Spleen (tissue), 11 donors: ENCODE measurements around the gene CTNS. TPM values are rescaled to one million over a fixed set of nuclear protein-coding genes. Genes with fewer than 3 reads are reported as not detected.
A peak's percentile ranks its signal among the peaks of the same experiment; 100 is the strongest.

ENCODE experiments used
- DNase-seq: peaks from one replicate; pipeline ENCODE4 v3.0.0-alpha.2; 2020
- H3K27ac ChIP-seq, 8 donors: fragments of 200-600 bp; sonication (generic) in 7 of 8; 1 replicate in 4 of 8; 2 replicates in 4 of 8; pipeline versions ENCODE4 v1.5.0 to v1.8.0; 2016 to 2021; ENCODE audit warnings: inconsistent platforms in 4 of 8, mild to moderate bottlenecking in 4 of 8, moderate library complexity in 1 of 8
- H3K27me3 ChIP-seq, 7 donors: fragments of 200-600 bp; sonication (generic) in 6 of 7; replicated peaks in 1 of 7; 1 replicate in 4 of 7; 2 replicates in 3 of 7; pipeline versions ENCODE4 v1.5.0 to v1.8.0; 2016 to 2021; ENCODE audit warnings: inconsistent platforms in 3 of 7, mild to moderate bottlenecking in 1 of 7
- H3K36me3 ChIP-seq, 6 donors: fragments of 200-600 bp; sonication (generic) in 5 of 6; 1 replicate in 4 of 6; 2 replicates in 2 of 6; pipeline versions ENCODE4 v1.5.0 to v1.8.0; 2016 to 2021; ENCODE audit warnings: inconsistent platforms in 2 of 6
- H3K4me1 ChIP-seq, 6 donors: fragments of 200-600 bp; sonication (generic) in 5 of 6; 1 replicate in 3 of 6; 2 replicates in 3 of 6; pipeline versions ENCODE4 v1.5.0 to v1.8.0; 2016 to 2021; ENCODE audit warnings: inconsistent platforms in 3 of 6
- H3K4me3 ChIP-seq, 8 donors: fragments of 200-600 bp; sonication (generic) in 7 of 8; 1 replicate in 4 of 8; 2 replicates in 4 of 8; pipeline versions ENCODE4 v1.5.0 to v1.8.0; 2016 to 2021; ENCODE audit warnings: inconsistent platforms in 4 of 8, mild to moderate bottlenecking in 4 of 8, moderate library complexity in 2 of 8
- H3K9me3 ChIP-seq, 8 donors: fragments of 200-600 bp; sonication (generic) in 7 of 8; 1 replicate in 4 of 8; 2 replicates in 4 of 8; pipeline versions ENCODE4 v1.5.0 to v1.8.0; 2016 to 2021; ENCODE audit warnings: inconsistent platforms in 4 of 8
- POLR2A ChIP-seq, 3 donors: fragments of 450-650 bp; IDR thresholded peaks; one replicate each; pipeline ENCODE4 v1.5.1; 2017; ENCODE audit warnings: antibody characterized with exemption in 3 of 3, mild to moderate bottlenecking in 1 of 3
- POLR2AphosphoS5 ChIP-seq, 3 donors: sonication (generic); formaldehyde crosslinking; IDR thresholded peaks; one replicate each; pipeline ENCODE4 v1.5.1; 2017; ENCODE audit warnings: antibody characterized with exemption in 3 of 3
- WGBS, 5 donors: extraction: QIAGEN DNeasy Blood & Tissue Kit in 3 of 5; methylation state at CpG; one replicate each; pipeline versions ENCODE4 v1.1.5 to v1.1.7; 2013 to 2018; 5-methylcytosine and 5-hydroxymethylcytosine counted together
- intact Hi-C: fragments of 100-400 bp; cut with DNase I; formaldehyde crosslinking; loops from one replicate; pipeline ENCODE4 v1.15.0; 2023; ENCODE audit warnings: low total_unique reads
- polyA plus RNA-seq, 3 donors: library from polyadenylated mRNA; stranded (reverse); fragments of 200-250 nt; gene quantifications; one replicate each; pipeline ENCODE4 v1.2.1, GENCODE V29; 2013
- total RNA-seq, 7 donors: library from RNA; depleted of rRNA in 3 of 7; stranded (reverse); fragments of >200 nt in 3 of 7; fragmentation: NEBNext Ultra II Directional in 4 of 7; extraction: Animal tissue kit (Norgen Biotek cat#: 25700) in 4 of 7; gene quantifications; one replicate each; pipeline versions ENCODE4 v1.1.0 to v1.2.1, GENCODE V29; 2016 to 2021
- TF ChIP-seq, protein P1 (sequence below), 11 experiments: fragments of 200-600 bp in 7 of 11; fragments of 450-650 bp in 4 of 11; sonication (generic) in 4 of 11; IDR thresholded peaks in 8 of 11; conservative IDR thresholded peaks in 3 of 11; 1 replicate in 7 of 11; 2 replicates in 4 of 11; pipeline versions ENCODE4 v1.4.0 to v1.8.0; 2016 to 2021; ENCODE audit warnings: antibody characterized with exemption in 11 of 11, inconsistent platforms in 4 of 11, mild to moderate bottlenecking in 1 of 11
- donor health status: healthy with polysubstance abuse.
- donor health status: DM: no; HTN: no; CAD: no; lungs with moderate emphysema.
- donor health status: DM: no; HTN: no; CAD: no.
- donor health status: Bipolar disorder and iron deficiency.
- donor health status: healthy.
- donor health status: DM: no; HTN: no; CAD: no.
- donor health status: DM: yes; HTN: yes; CAD: no.

The CTNS gene
- total and polyA plus RNA-seq, 10 donors: 5.7 to 42.5 (median 14.0) TPM

DNA sequence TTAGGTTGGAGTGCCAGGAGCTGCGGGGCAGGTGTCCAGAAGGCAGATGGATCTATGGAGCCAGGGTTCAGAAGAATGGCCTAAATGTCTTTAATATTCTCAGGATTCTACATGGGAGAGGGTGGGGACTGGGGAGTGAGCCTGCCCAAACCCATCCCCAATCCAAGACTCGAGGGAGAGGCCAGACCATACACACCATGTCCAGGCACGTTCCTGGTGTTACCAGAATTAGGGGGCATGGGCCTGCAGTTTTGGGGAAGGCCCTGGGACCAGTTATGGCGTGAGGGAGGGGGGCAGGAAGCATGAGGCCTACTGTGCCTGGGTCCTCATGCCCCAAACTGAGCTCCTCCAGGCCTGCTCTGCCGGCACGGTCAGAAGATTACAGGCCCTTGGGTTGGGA is 30.0 kb downstream of the CTNS start:
- intact Hi-C loops: no loop called here
- WGBS, 5 donors: 89 to 93% (median 91%) methylated on average over 6 of the region's 6 CpGs
- peaks cover 0 to 49% (median 19%) of the 10 kb centered on the region in 6 donors for H3K36me3 ChIP-seq
- no peaks in the 10 kb centered on the region for H3K27me3 ChIP-seq
- no peaks in the 10 kb centered on the region for H3K9me3 ChIP-seq
- H3K27ac ChIP-seq: peak overlapping the region in 1 of 8 donors; percentile 94
- DNase-seq: no peak
- peaks cover 15 to 46% (median 36%) of the 10 kb centered on the region in 6 donors for H3K4me1 ChIP-seq
- TF ChIP-seq POLR2AphosphoS5 (IDR thresholded peaks at IDR 0.05) (peak; percentile 15 to 38 (median 29)), POLR2A (IDR thresholded peaks at IDR 0.05) (no peak)
- TF ChIP-seq, protein P1, sequence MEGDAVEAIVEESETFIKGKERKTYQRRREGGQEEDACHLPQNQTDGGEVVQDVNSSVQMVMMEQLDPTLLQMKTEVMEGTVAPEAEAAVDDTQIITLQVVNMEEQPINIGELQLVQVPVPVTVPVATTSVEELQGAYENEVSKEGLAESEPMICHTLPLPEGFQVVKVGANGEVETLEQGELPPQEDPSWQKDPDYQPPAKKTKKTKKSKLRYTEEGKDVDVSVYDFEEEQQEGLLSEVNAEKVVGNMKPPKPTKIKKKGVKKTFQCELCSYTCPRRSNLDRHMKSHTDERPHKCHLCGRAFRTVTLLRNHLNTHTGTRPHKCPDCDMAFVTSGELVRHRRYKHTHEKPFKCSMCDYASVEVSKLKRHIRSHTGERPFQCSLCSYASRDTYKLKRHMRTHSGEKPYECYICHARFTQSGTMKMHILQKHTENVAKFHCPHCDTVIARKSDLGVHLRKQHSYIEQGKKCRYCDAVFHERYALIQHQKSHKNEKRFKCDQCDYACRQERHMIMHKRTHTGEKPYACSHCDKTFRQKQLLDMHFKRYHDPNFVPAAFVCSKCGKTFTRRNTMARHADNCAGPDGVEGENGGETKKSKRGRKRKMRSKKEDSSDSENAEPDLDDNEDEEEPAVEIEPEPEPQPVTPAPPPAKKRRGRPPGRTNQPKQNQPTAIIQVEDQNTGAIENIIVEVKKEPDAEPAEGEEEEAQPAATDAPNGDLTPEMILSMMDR (IDR thresholded peaks at IDR 0.05 in 8 of 11, conservative IDR thresholded peaks at IDR 0.05 in 3 of 11): no peak
- no peak overlapping the region for H3K4me3 ChIP-seq

DNA sequence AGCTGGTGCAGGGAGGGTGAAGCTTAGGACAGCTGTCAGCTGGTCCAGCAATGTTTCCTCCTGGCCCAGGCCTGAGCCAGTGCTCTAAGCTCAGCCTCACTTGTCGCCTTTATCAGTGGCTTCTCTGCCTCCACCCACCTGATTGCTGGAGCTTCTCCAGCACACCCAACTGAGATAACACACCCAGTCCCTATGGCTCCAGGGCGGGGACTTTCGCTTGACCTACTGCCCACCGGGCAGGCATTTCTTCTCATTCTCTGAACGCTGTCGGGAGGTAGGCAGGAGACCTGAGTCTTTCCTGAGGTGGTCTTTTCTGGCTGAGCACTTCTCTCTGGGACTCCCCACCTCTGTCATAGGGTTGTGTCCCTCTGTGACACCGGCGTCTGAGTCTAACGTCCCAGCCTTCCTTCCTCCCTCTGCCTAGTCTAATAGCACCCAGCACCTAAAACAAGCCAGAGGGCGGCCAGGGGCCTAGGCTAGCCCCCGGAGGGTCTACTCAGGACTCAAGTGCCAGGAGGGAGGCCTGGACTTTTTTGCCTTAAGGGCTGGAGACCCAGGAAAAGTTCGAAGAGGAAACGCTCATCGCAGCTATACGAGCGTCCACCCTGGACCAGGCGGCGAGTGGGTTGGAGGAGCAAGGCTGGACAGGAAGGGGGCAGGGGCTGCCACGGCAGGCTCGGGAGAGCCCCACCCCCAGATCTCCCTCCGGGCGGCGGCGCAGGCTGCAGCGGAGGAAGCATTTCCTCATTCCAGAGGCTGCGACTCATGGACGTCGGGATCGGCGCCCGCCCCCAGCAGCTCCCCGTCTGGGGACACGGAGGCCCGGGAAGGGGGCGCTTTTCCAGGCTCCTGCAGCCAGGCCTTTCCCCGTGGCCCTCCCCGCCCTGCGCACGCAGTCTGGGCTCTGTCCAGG is 31.1 kb downstream of the CTNS start:
- peak; percentile 92 for DNase-seq
- H3K9me3 ChIP-seq: no peaks in the 10 kb centered on the region

DNA sequence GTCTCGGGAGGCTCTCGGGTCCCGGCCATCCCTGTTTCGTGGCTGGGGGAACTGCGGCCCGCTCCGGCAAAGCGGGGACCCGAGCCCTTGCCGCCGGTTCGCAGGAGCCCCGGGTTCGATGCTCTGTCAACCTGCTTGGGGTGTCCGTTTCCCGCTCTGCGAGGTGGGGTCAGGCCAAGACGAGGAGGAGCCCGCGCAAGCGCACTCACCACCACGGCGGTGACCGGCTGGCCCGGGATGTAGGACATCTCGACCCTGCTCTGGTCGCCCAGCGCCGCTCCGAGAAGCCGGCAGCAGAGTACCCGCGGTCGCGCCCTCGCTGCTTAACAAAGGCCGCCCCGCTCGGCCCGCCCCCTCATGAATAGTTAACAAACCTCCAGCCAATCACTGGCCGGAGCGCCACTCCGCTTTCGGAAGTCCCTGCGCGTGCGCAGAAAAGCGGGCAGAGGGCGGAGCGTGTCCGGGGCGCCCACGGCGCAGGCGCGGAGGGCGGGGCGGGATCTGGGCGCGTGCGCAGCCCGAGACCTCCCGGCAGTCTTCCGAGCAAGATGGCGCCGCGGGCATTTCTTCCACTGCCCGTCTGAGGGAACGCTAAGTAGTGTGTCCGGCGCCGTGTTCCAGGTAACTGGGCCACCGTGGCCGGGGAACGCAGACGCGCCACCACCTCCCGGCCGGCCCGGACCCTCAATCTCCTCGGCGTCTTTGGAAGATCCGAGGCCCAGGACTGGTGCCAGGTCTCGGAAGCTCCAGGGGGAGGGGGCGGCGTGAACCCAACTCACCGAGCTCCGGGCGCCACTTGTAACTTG is 31.9 kb downstream of the CTNS start, which contains the start of the genes EMC6 and TAX1BP3:
TSS of gene EMC6 (plus strand) at position 534 of the 806 bp plus-strand sequence. CDS start 335 bp downstream, outside the sequence.
TSS of gene TAX1BP3 (minus strand) at position 300 of the 806 bp plus-strand sequence. CDS start at position 248, 52 bp downstream.
- intact Hi-C loops: no loop called here
- peaks cover 0 to 41% (median 13%) of the 10 kb centered on the region in 6 donors for H3K36me3 ChIP-seq
- peak within 1 kb of the TSS; percentile 73 to 99 (median 88) for H3K4me3 ChIP-seq
- H3K27me3 ChIP-seq: no peaks in the 10 kb centered on the region
- TF ChIP-seq POLR2A (IDR thresholded peaks at IDR 0.05) (peak in 2 of 3 donors; percentile 70 to 80), POLR2AphosphoS5 (IDR thresholded peaks at IDR 0.05) (peak; percentile 95 to 97 (median 96))
- TF ChIP-seq, protein P1 (IDR thresholded peaks at IDR 0.05 in 8 of 11, conservative IDR thresholded peaks at IDR 0.05 in 3 of 11): peak in 2 of 11 experiments; percentile 26 to 31
- WGBS, 5 donors: 0 to 1% (median 0%) methylated on average over 27 to 89 of the region's 89 CpGs
- peak; percentile 100 for DNase-seq
- peaks cover 15 to 54% (median 38%) of the 10 kb centered on the region in 6 donors for H3K4me1 ChIP-seq
- peak within 1 kb of the TSS; percentile 80 to 95 (median 92) for H3K27ac ChIP-seq
- no peaks in the 10 kb centered on the region for H3K9me3 ChIP-seq

More for the DNA sequence above, 31.1 kb downstream of the CTNS start:
- H3K36me3 ChIP-seq: peaks cover 0 to 46% (median 19%) of the 10 kb centered on the region in 6 donors
- H3K27ac ChIP-seq: peak overlapping the region; percentile 80 to 95 (median 92)
- H3K27me3 ChIP-seq: no peaks in the 10 kb centered on the region
- 9 to 43% (median 11%) methylated on average over 9 to 39 of the region's 39 CpGs for WGBS, 5 donors
- intact Hi-C loops: no loop called here
- H3K4me1 ChIP-seq: peaks cover 15 to 48% (median 37%) of the 10 kb centered on the region in 6 donors
- TF ChIP-seq POLR2AphosphoS5 (IDR thresholded peaks at IDR 0.05) (no peak), POLR2A (IDR thresholded peaks at IDR 0.05) (no peak)
- TF ChIP-seq, protein P1 (IDR thresholded peaks at IDR 0.05 in 8 of 11, conservative IDR thresholded peaks at IDR 0.05 in 3 of 11): no peak
- peak overlapping the region; percentile 73 to 99 (median 88) for H3K4me3 ChIP-seq
